HEK293 (cell line): ENCODE data around the gene CTRB1.
"Not testable (repeated sequence)": the region's sequence is repeated elsewhere in the genome, so short reads cannot be mapped to it uniquely, and the experiment has no call there.

Source experiments
- CTCF ChIA-PET: fragments of 350-600 bp; formaldehyde crosslinking; extraction: SDS; loops from one replicate; lab custom pipeline; 2021; ENCODE audit warnings: antibody characterized with exemption; lab: Yijun Ruan, JAX
- POLR2A ChIA-PET: fragments of 300-600 bp; formaldehyde crosslinking; extraction: SDS; loops from one replicate; lab custom pipeline; 2020; ENCODE audit warnings: antibody characterized with exemption, inconsistent platforms; lab: Yijun Ruan, JAX
- H3K27ac ChIP-seq: fragments of 200-500 bp; sonication (Bioruptor generic); 2 replicates; pipeline ENCODE4 v1.5.1; 2014; ENCODE audit warnings: low read depth, low read length, control low read depth, inconsistent platforms; ENCODE audit errors: extremely low read depth
- H3K36me3 ChIP-seq, 2 experiments: fragments of 200-500 bp in 1 of 2; sonication (Bioruptor generic) in 1 of 2; 1 replicate in 1 of 2; 2 replicates in 1 of 2; pipeline ENCODE4 v1.5.1; 2014 to 2017; ENCODE audit warnings: inconsistent platforms in 2 of 2, low read length in 2 of 2; ENCODE audit not compliant: control insufficient read depth in 2 of 2, insufficient read depth in 1 of 2
- H3K4me1 ChIP-seq: fragments of 200-500 bp; sonication (Bioruptor generic); 2 replicates; pipeline ENCODE4 v1.5.1; 2014; ENCODE audit warnings: mild to moderate bottlenecking, low read length, inconsistent platforms; ENCODE audit not compliant: control insufficient read depth, insufficient read depth
- H3K4me3 ChIP-seq: 2 replicates; pipeline ENCODE4 v1.5.1; 2011; ENCODE audit warnings: low read depth, mild to moderate bottlenecking, control low read depth, low read length, moderate library complexity
- H3K9me3 ChIP-seq: fragments of 200-500 bp; sonication (Bioruptor generic); 2 replicates; pipeline ENCODE4 v1.5.1; 2014; ENCODE audit warnings: low read depth, low read length, inconsistent platforms; ENCODE audit not compliant: control insufficient read depth, insufficient read depth
- KLF8 ChIP-seq: fragments of 450-650 bp; formaldehyde crosslinking; IDR thresholded peaks from 2 replicates; pipeline ENCODE4 v1.5.1; 2016; ENCODE audit warnings: missing biosample characterization, missing genetic modification characterization
- OSR2 ChIP-seq: fragments of 450-650 bp; formaldehyde crosslinking; IDR thresholded peaks from 2 replicates; pipeline ENCODE4 v1.5.1; 2016; ENCODE audit warnings: missing biosample characterization, missing genetic modification characterization
- PRDM1 ChIP-seq: fragments of 450-650 bp; formaldehyde crosslinking; IDR thresholded peaks from 2 replicates; pipeline ENCODE4; 2016; ENCODE audit warnings: missing biosample characterization, missing genetic modification characterization
- REPIN1 ChIP-seq: fragments of 450-650 bp; formaldehyde crosslinking; IDR thresholded peaks from 2 replicates; pipeline ENCODE4 v1.5.1; 2017; ENCODE audit warnings: missing biosample characterization, missing genetic modification characterization, low read depth
- TRIM28 ChIP-seq: IDR thresholded peaks from 2 replicates; pipeline ENCODE4 v1.6.1; 2011; ENCODE audit warnings: low read length, control low read depth, borderline replicate concordance
- YY1 ChIP-seq: fragments of 450-650 bp; formaldehyde crosslinking; IDR thresholded peaks from 2 replicates; pipeline ENCODE4 v1.5.1; 2018; ENCODE audit warnings: missing biosample characterization, missing genetic modification characterization
- YY2 ChIP-seq: fragments of 450-650 bp; formaldehyde crosslinking; IDR thresholded peaks from 2 replicates; pipeline ENCODE4 v1.5.1; 2016; ENCODE audit warnings: missing biosample characterization, missing genetic modification characterization
- ZBTB17 ChIP-seq: fragments of 450-650 bp; formaldehyde crosslinking; IDR thresholded peaks from 2 replicates; pipeline ENCODE4 v1.5.1; 2016; ENCODE audit warnings: missing biosample characterization, missing genetic modification characterization
- ZBTB20 ChIP-seq: fragments of 450-650 bp; formaldehyde crosslinking; IDR thresholded peaks from 2 replicates; pipeline ENCODE4 v1.5.1; 2016; ENCODE audit warnings: missing biosample characterization, missing genetic modification characterization
- ZNF114 ChIP-seq: fragments of 450-650 bp; formaldehyde crosslinking; IDR thresholded peaks from 2 replicates; pipeline ENCODE4 v1.5.0; 2017; ENCODE audit warnings: missing biosample characterization, missing genetic modification characterization
- ZNF133 ChIP-seq: fragments of 450-650 bp; formaldehyde crosslinking; IDR thresholded peaks from 2 replicates; pipeline ENCODE4 v1.5.1; 2016; ENCODE audit warnings: missing biosample characterization, missing genetic modification characterization
- ZNF146 ChIP-seq: fragments of 450-650 bp; formaldehyde crosslinking; IDR thresholded peaks from 2 replicates; pipeline ENCODE4 v1.5.1; 2016; ENCODE audit warnings: missing biosample characterization, missing genetic modification characterization
- ZNF248 ChIP-seq: fragments of 450-650 bp; formaldehyde crosslinking; IDR thresholded peaks from 2 replicates; pipeline ENCODE4 v1.5.1; 2017; ENCODE audit warnings: missing biosample characterization, missing genetic modification characterization
- ZNF280D ChIP-seq: fragments of 450-650 bp; formaldehyde crosslinking; IDR thresholded peaks from 2 replicates; pipeline ENCODE4 v1.5.1; 2016; ENCODE audit warnings: missing biosample characterization, missing genetic modification characterization
- ZNF324 ChIP-seq: fragments of 450-650 bp; formaldehyde crosslinking; IDR thresholded peaks from 2 replicates; pipeline ENCODE4 v1.5.1; 2016; ENCODE audit warnings: missing biosample characterization, missing genetic modification characterization
- ZNF37A ChIP-seq: fragments of 450-650 bp; IDR thresholded peaks from 2 replicates; pipeline ENCODE4 v1.5.1; 2018; ENCODE audit warnings: missing biosample characterization, missing genetic modification characterization
- ZNF501 ChIP-seq: fragments of 450-650 bp; formaldehyde crosslinking; IDR thresholded peaks from 2 replicates; pipeline ENCODE4 v1.5.1; 2016; ENCODE audit warnings: missing biosample characterization, missing genetic modification characterization
- ZNF510 ChIP-seq: fragments of 450-650 bp; formaldehyde crosslinking; IDR thresholded peaks from 2 replicates; pipeline ENCODE4 v1.5.1; 2018; ENCODE audit warnings: mild to moderate bottlenecking, missing genetic modification characterization, missing biosample characterization; ENCODE audit not compliant: insufficient replicate concordance
- ZNF585B ChIP-seq: fragments of 450-650 bp; formaldehyde crosslinking; IDR thresholded peaks from 2 replicates; pipeline ENCODE4 v1.5.1; 2016; ENCODE audit warnings: missing biosample characterization, missing genetic modification characterization
- ZNF658 ChIP-seq: fragments of 450-650 bp; formaldehyde crosslinking; IDR thresholded peaks from 2 replicates; pipeline ENCODE4; 2016; ENCODE audit warnings: missing biosample characterization, missing genetic modification characterization
- ZNF664 ChIP-seq: fragments of 450-650 bp; formaldehyde crosslinking; IDR thresholded peaks from 2 replicates; pipeline ENCODE4 v1.5.1; 2016; ENCODE audit warnings: missing biosample characterization, missing genetic modification characterization
- ZNF837 ChIP-seq: fragments of 450-650 bp; formaldehyde crosslinking; IDR thresholded peaks from 2 replicates; pipeline ENCODE4 v1.5.1; 2016; ENCODE audit warnings: missing biosample characterization, missing genetic modification characterization
- ZXDB ChIP-seq: fragments of 450-650 bp; formaldehyde crosslinking; IDR thresholded peaks from 2 replicates; pipeline ENCODE4 v1.5.1; 2016; ENCODE audit warnings: missing biosample characterization, missing genetic modification characterization
- TF ChIP-seq, protein P1 (sequence below): fragments of 450-650 bp; formaldehyde crosslinking; IDR thresholded peaks from 2 replicates; pipeline ENCODE4 v1.5.1; 2017; ENCODE audit warnings: missing biosample characterization, mild to moderate bottlenecking, missing genetic modification characterization, moderate library complexity
- TF ChIP-seq, protein P2 (sequence below): fragments of 450-650 bp; formaldehyde crosslinking; IDR thresholded peaks from 2 replicates; pipeline ENCODE4 v1.5.1; 2016; ENCODE audit warnings: missing biosample characterization, missing genetic modification characterization

CTRB1 gene

GRCh38 chr16:75222271-75222783 lies 3.5 kb downstream of the CTRB1 start:
- CTCF ChIA-PET: interaction anchor here (0.6 kb wide), 1 partner anchor 11 kb away, joined by 3 read pairs; no protein-coding TSS in a partner anchor
- Histone ChIP-seq H3K4me3 (no peak overlapping the region), H3K4me1 (no peaks in the 10 kb centered on the region)
- POLR2A ChIA-PET: no interaction called here
- no peak for TF ChIP-seq ZNF501 (tag by site-specific recombination)
- TF ChIP-seq ZNF664 (tag by site-specific recombination): no peak
- TF ChIP-seq ZNF146: no peak
- TF ChIP-seq ZNF510: no peak
- no peak for TF ChIP-seq ZBTB20 (tag by site-specific recombination)
- TF ChIP-seq ZNF324 (tag by site-specific recombination): no peak
- no peak for TF ChIP-seq ZXDB (tag by site-specific recombination)
- no peak for TF ChIP-seq ZNF37A (tag by site-specific recombination)
- no peak for TF ChIP-seq TRIM28
- TF ChIP-seq OSR2 (tag by site-specific recombination): no peak
- TF ChIP-seq, all 188 proteins: peak for 0
- H3K36me3 ChIP-seq: no peaks in the 10 kb centered on the region
- H3K27ac ChIP-seq: no peak overlapping the region
- H3K9me3 ChIP-seq: no peaks in the 10 kb centered on the region

DNA sequence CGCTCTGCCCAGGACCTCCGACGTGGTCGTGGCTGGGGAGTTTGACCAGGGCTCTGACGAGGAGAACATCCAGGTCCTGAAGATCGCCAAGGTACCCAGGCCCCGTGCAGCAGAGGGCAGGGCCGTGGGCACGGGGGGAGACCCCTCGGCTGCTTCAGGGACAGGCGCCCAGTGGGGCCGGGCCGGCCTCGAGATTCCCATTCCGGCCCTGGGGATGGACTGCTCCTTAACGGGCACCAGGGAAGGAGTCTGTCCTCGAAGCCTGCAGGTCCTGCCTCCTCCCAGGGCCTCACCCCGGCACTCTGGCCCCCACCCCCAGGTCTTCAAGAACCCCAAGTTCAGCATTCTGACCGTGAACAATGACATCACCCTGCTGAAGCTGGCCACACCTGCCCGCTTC lies 4.3 kb downstream of the CTRB1 start:
- H3K4me1 ChIP-seq, POLR2A ChIA-PET, H3K27ac ChIP-seq, H3K9me3 ChIP-seq, H3K4me3 ChIP-seq, CTCF ChIA-PET, H3K36me3 ChIP-seq: not testable (repeated sequence)

GRCh38 chr16:75224306-75225082 lies 5.7 kb downstream of the CTRB1 start:
- Histone ChIP-seq H3K27ac (no peak overlapping the region), H3K4me3 (no peak overlapping the region), H3K4me1 (no peaks in the 10 kb centered on the region), H3K9me3 (no peaks in the 10 kb centered on the region), H3K36me3 (peaks cover 0 to 18% of the 10 kb centered on the region in 2 experiments; a peak in 1 of 3 replicates)
- ChIA-PET CTCF (interaction anchor here (0.5 to 1.1 kb wide), 2 partner anchors 10 to 18 kb away, joined by 3 to 4 read pairs; partner anchors contain the start of gene CTRB2), POLR2A (interaction anchor here (0.7 kb wide), 1 partner anchor 16 kb away, joined by 3 read pairs; no protein-coding TSS in a partner anchor)
- TF ChIP-seq ZNF837 (tag by site-specific recombination): no peak
- TF ChIP-seq REPIN1 (tag by site-specific recombination): no peak
- TF ChIP-seq, protein P1, sequence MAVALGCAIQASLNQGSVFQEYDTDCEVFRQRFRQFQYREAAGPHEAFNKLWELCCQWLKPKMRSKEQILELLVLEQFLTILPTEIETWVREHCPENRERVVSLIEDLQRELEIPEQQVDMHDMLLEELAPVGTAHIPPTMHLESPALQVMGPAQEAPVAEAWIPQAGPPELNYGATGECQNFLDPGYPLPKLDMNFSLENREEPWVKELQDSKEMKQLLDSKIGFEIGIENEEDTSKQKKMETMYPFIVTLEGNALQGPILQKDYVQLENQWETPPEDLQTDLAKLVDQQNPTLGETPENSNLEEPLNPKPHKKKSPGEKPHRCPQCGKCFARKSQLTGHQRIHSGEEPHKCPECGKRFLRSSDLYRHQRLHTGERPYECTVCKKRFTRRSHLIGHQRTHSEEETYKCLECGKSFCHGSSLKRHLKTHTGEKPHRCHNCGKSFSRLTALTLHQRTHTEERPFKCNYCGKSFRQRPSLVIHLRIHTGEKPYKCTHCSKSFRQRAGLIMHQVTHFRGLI (tag by site-specific recombination): no peak
- no peak for TF ChIP-seq ZNF114 (tag by site-specific recombination)
- no peak for TF ChIP-seq KLF8 (tag by site-specific recombination)
- no peak for TF ChIP-seq ZBTB17 (tag by site-specific recombination)
- no peak for TF ChIP-seq ZNF133 (tag by site-specific recombination)
- TF ChIP-seq YY1 (tag by site-specific recombination): no peak
- no peak for TF ChIP-seq ZNF280D
- TF ChIP-seq ZNF658 (tag by site-specific recombination): no peak
- TF ChIP-seq YY2 (tag by site-specific recombination): no peak
- TF ChIP-seq ZNF248 (tag by site-specific recombination): no peak
- TF ChIP-seq, protein P2, sequence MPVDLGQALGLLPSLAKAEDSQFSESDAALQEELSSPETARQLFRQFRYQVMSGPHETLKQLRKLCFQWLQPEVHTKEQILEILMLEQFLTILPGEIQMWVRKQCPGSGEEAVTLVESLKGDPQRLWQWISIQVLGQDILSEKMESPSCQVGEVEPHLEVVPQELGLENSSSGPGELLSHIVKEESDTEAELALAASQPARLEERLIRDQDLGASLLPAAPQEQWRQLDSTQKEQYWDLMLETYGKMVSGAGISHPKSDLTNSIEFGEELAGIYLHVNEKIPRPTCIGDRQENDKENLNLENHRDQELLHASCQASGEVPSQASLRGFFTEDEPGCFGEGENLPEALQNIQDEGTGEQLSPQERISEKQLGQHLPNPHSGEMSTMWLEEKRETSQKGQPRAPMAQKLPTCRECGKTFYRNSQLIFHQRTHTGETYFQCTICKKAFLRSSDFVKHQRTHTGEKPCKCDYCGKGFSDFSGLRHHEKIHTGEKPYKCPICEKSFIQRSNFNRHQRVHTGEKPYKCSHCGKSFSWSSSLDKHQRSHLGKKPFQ (tag by site-specific recombination): no peak
- TF ChIP-seq ZNF585B (tag by site-specific recombination): no peak
- TF ChIP-seq PRDM1 (tag by site-specific recombination): no peak
